ENCODE data around the gene NTMT1. TPM values are rescaled to one million over a fixed set of nuclear protein-coding genes. Genes with fewer than 3 reads are reported as not detected.
A peak's percentile ranks its signal among the peaks of the same experiment; 100 is the strongest.

The NTMT1 gene
- total RNA-seq, 1 experiment from 2014 or later = 84.8 TPM

GRCh38 chr9:129640871-129641749, 15.1 kb downstream of the NTMT1 start:
- peak overlapping the region; percentile 97 for H3K4me2 ChIP-seq (ENCODE audit: low read length)
- ChIA-PET CTCF (interaction anchor here (2.6 to 3.4 kb wide), 2 partner anchors 150 to 502 kb away, joined by 7 to 18 read pairs; no protein-coding TSS in a partner anchor), RAD21 (ENCODE audit: low non-redundant PET in 1 of 2, low total read pairs in 2 of 2, uncharacterized antibody in 2 of 2, unreplicated experiment in 2 of 2) (no interaction called here), POLR2A (no interaction called here)
- H3K27ac ChIP-seq (ENCODE audit: low read depth, low read length) = peak overlapping the region; percentile 74
- no peak overlapping the region for H2AFZ ChIP-seq (ENCODE audit: low read depth, low read length, poor library complexity, severe bottlenecking)
- peak overlapping the region; percentile 85 to 95 for H3K4me3 ChIP-seq (replicated peaks in 1 of 2; ENCODE audit: low read depth in 1 of 2, low read length in 2 of 2)
- H4K20me1 ChIP-seq (ENCODE audit: insufficient read depth) = no peaks in the 10 kb centered on the region
- intact Hi-C loops (cut with micrococcal nuclease) = loop anchor here (5.0 kb wide), 1 partner anchor 86 kb away; no protein-coding TSS in a partner anchor
- BruUV-seq (replicated peaks) = TSS peak; percentile 62
- peaks cover 45% of the 10 kb centered on the region for H3K79me2 ChIP-seq (ENCODE audit: insufficient read depth, low read length)
- TF ChIP-seq YY1 (IDR thresholded peaks at IDR 0.05; ENCODE audit: extremely low read depth, insufficient replicate concordance, low read depth, low read length) = no peak
- TF ChIP-seq ZFX (IDR thresholded peaks at IDR 0.05) = no peak
- no peak for TF ChIP-seq MAX (IDR thresholded peaks at IDR 0.05)
- no peak for TF ChIP-seq ATF3 (IDR thresholded peaks at IDR 0.05)
- TF ChIP-seq ZBTB33 (IDR thresholded peaks at IDR 0.05; ENCODE audit: extremely low read depth, insufficient replicate concordance, low read length) = no peak
- TF ChIP-seq REST (IDR thresholded peaks at IDR 0.05; ENCODE audit: low read depth) = no peak
- TF ChIP-seq RAD21 (IDR thresholded peaks at IDR 0.05; ENCODE audit: low read depth) = no peak
- no peak for TF ChIP-seq CTCF (IDR thresholded peaks at IDR 0.05 in 2 of 3, conservative IDR thresholded peaks at IDR 0.05 in 1 of 3; ENCODE audit: borderline replicate concordance in 1 of 3, insufficient read depth in 1 of 3, low read depth in 2 of 3, low read length in 2 of 3)
- no peak for TF ChIP-seq CEBPB (IDR thresholded peaks at IDR 0.05; ENCODE audit: low read depth)
- TF ChIP-seq EGR1 (IDR thresholded peaks at IDR 0.05; ENCODE audit: low read depth) = no peak
- no peak for TF ChIP-seq ELF1 (IDR thresholded peaks at IDR 0.05; ENCODE audit: borderline replicate concordance, low read depth)
- TF ChIP-seq EZH2phosphoT487 (IDR thresholded peaks at IDR 0.05; ENCODE audit: borderline replicate concordance) = no peak
- no peak for TF ChIP-seq JUND (IDR thresholded peaks at IDR 0.05)
- no peak for TF ChIP-seq CBX3 (IDR thresholded peaks at IDR 0.05; ENCODE audit: low read depth)
- DNase-seq (ENCODE audit: low read depth, low spot score) = no peak
- peak; percentile 3 for ATAC-seq
- H3K36me3 ChIP-seq (ENCODE audit: control insufficient read depth in 1 of 2, insufficient read depth in 2 of 2, low read length in 2 of 2) = peaks cover 6 to 15% of the 10 kb centered on the region in 2 experiments; a peak in 2 of 4 replicates
- peaks cover 10 to 17% of the 10 kb centered on the region in 2 experiments; a peak in 3 of 4 replicates for H3K4me1 ChIP-seq (ENCODE audit: control insufficient read depth in 1 of 2, insufficient read depth in 2 of 2, low read length in 2 of 2)
- peak overlapping the region; percentile 79 for H3K9ac ChIP-seq (ENCODE audit: low read length)
- no peaks in the 10 kb centered on the region for H3K27me3 ChIP-seq (ENCODE audit: insufficient read depth, low read length)
- H3K9me2 ChIP-seq (ENCODE audit: insufficient read depth) = no peaks in the 10 kb centered on the region
- H3K9me3 ChIP-seq (ENCODE audit: control insufficient read depth in 1 of 2, insufficient read depth in 1 of 2, low read depth in 1 of 2, low read length in 2 of 2) = no peaks in the 10 kb centered on the region

All from HCT116 (cell line).